Measurements from ENCODE around the gene KNCN. TPM values are rescaled to one million over a fixed set of nuclear protein-coding genes. Genes with fewer than 3 reads are reported as not detected.

KNCN gene
- total RNA-seq, 1 donor from 2014 or later, result not detected

DNA sequence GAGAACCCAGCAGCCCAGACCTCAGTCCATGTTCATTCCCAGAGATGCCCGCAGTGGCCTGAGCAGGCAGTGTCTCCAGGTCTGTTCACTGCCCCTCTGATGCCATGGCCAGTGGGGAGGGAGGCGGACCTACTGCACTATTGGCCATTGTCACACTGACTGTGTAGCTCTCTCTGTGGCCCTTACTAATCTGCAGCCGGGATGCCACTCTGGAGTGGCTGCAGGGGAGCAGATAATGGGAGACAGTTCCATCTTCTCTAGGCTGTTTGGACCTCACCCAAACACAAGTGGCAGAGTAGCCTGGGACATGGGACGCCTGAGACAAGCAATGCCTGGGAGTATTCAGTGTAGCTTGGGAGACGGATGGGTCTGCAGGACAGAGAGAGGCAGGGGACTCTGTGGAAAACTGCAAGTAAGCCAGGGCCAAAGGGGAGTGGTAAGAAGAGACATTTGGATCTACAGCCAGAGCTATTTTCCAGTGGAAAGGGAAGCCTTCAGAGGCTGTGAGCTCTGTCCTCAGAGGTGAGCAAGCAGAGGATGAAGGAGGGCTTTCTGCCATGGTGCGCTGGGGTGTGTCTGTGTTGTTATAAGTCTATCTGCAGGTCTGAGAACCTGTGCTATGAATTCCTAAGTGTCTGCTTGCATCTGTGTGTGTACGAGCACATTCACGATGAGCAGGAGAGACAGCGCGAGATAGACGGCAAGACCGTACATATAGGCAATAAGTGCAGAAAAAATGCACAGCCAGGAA is 35.1 kb downstream of the KNCN start:
- peaks cover 20% of the 10 kb centered on the region for H3K4me1 ChIP-seq (ENCODE audit: insufficient read depth, low read length)
- FAIRE-seq, result no peak
- H3K27me3 Mint-ChIP-seq (ENCODE audit: low read depth, unreplicated experiment), result peaks cover 25% of the 10 kb centered on the region
- H3K4me1 Mint-ChIP-seq (ENCODE audit: low read depth, unreplicated experiment), result peaks cover 45% of the 10 kb centered on the region
- H3K9ac ChIP-seq (ENCODE audit: low read length), result no peak overlapping the region
- no peaks in the 10 kb centered on the region for H3K36me3 ChIP-seq (ENCODE audit: insufficient read depth, low read length)
- H3K4me3 ChIP-seq (ENCODE audit: insufficient read depth, low read depth, low read length), result no peak overlapping the region
- no peaks in the 10 kb centered on the region for H3K36me3 Mint-ChIP-seq (ENCODE audit: low read depth, unreplicated experiment)
- no peaks in the 10 kb centered on the region for H3K9me3 ChIP-seq (ENCODE audit: insufficient read depth, low read depth, low read length)
- no peaks in the 10 kb centered on the region for H3K9me3 Mint-ChIP-seq (ENCODE audit: unreplicated experiment)
- H3K4me2 ChIP-seq (ENCODE audit: low read length), result no peak overlapping the region
- H4K20me1 ChIP-seq (ENCODE audit: insufficient read depth, low read length), result no peaks in the 10 kb centered on the region
- H3K4me3 Mint-ChIP-seq (ENCODE audit: unreplicated experiment), result no peak overlapping the region
- no peak overlapping the region for H3K27ac Mint-ChIP-seq (ENCODE audit: unreplicated experiment)
- no peak overlapping the region for H2AFZ ChIP-seq (ENCODE audit: low read depth, low read length)
- no peak overlapping the region for H3K27ac ChIP-seq (ENCODE audit: low read depth, low read length)
- H3K27me3 ChIP-seq (ENCODE audit: insufficient read depth, low read length), result peaks cover 17% of the 10 kb centered on the region
- DNase-seq (ENCODE audit: low read depth), result no peak
- H3K79me2 ChIP-seq (ENCODE audit: insufficient read depth, low read length), result no peaks in the 10 kb centered on the region
- TF ChIP-seq CTCF (IDR thresholded peaks at IDR 0.05; ENCODE audit: insufficient read depth, low read depth, low read length), result no peak
- TF ChIP-seq EZH2 (IDR thresholded peaks at IDR 0.05; ENCODE audit: insufficient read depth, low read length), result no peak

DNA sequence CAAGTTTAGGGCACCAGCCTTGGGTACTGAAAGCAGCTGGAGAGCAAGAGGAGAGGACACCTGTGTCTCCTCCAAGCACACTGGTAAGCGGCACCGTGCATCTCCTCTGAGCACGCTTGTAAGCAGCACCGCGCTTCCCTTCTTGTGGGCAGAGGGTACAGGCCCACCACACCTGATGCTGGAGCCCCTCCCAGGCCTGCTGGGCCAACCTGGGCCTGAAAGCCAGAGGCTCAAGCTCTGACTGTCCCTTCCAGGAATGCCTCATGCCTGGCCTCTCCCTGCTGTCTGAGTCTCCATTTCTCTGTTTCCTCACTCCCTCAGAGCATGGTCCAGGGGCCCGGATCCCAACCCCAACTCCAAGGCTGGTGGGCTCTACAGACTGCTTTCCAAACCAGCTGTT is 35.9 kb downstream of the KNCN start:
- peaks cover 38% of the 10 kb centered on the region for H3K4me1 Mint-ChIP-seq (ENCODE audit: low read depth, unreplicated experiment)
- H3K9me3 Mint-ChIP-seq (ENCODE audit: unreplicated experiment), result no peaks in the 10 kb centered on the region
- H3K27me3 Mint-ChIP-seq (ENCODE audit: low read depth, unreplicated experiment), result peaks cover 28% of the 10 kb centered on the region
- no peaks in the 10 kb centered on the region for H3K36me3 ChIP-seq (ENCODE audit: insufficient read depth, low read length)
- no peaks in the 10 kb centered on the region for H4K20me1 ChIP-seq (ENCODE audit: insufficient read depth, low read length)
- H3K9me3 ChIP-seq (ENCODE audit: insufficient read depth, low read depth, low read length), result no peaks in the 10 kb centered on the region
- no peaks in the 10 kb centered on the region for H3K79me2 ChIP-seq (ENCODE audit: insufficient read depth, low read length)
- no peak overlapping the region for H3K4me3 ChIP-seq (ENCODE audit: insufficient read depth, low read depth, low read length)
- no peaks in the 10 kb centered on the region for H3K36me3 Mint-ChIP-seq (ENCODE audit: low read depth, unreplicated experiment)
- FAIRE-seq (no peak), DNase-seq (ENCODE audit: low read depth) (no peak)
- peaks cover 15% of the 10 kb centered on the region for H3K4me1 ChIP-seq (ENCODE audit: insufficient read depth, low read length)
- no peak overlapping the region for H3K4me2 ChIP-seq (ENCODE audit: low read length)
- TF ChIP-seq EZH2 (IDR thresholded peaks at IDR 0.05; ENCODE audit: insufficient read depth, low read length) (no peak), CTCF (IDR thresholded peaks at IDR 0.05; ENCODE audit: insufficient read depth, low read depth, low read length) (no peak)
- no peak overlapping the region for H3K4me3 Mint-ChIP-seq (ENCODE audit: unreplicated experiment)
- no peak overlapping the region for H3K27ac Mint-ChIP-seq (ENCODE audit: unreplicated experiment)
- H3K27ac ChIP-seq (ENCODE audit: low read depth, low read length), result no peak overlapping the region
- no peak overlapping the region for H3K9ac ChIP-seq (ENCODE audit: low read length)
- H3K27me3 ChIP-seq (ENCODE audit: insufficient read depth, low read length), result peaks cover 17% of the 10 kb centered on the region
- no peak overlapping the region for H2AFZ ChIP-seq (ENCODE audit: low read depth, low read length)

DNA sequence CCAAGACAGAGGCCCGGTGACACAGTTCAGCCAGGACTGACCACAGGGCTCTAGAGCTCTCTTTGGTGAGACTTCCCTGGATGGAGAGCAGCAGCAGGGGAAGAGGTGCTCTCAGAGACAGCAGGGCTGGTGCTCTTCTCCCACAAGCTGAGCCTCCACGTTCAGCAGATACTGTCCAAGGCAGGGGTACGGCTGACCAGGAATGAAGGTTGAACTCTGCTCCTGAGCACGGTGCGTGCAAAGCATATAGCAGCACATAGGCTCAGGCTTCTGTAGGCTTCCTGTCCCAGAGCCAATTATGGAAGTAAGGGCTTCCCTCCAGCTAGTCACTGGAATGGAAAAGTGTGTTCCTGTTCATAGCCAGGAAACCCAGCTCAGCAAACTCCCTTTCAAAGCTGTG is 37.9 kb downstream of the KNCN start:
- H3K27me3 ChIP-seq (ENCODE audit: insufficient read depth, low read length), result peaks cover 17% of the 10 kb centered on the region
- no peak overlapping the region for H3K9ac ChIP-seq (ENCODE audit: low read length)
- Mint-ChIP-seq H3K27me3 (ENCODE audit: low read depth, unreplicated experiment) (peaks cover 28% of the 10 kb centered on the region), H3K4me1 (ENCODE audit: low read depth, unreplicated experiment) (peaks cover 29% of the 10 kb centered on the region), H3K4me3 (ENCODE audit: unreplicated experiment) (no peak overlapping the region), H3K9me3 (ENCODE audit: unreplicated experiment) (no peaks in the 10 kb centered on the region), H3K36me3 (ENCODE audit: low read depth, unreplicated experiment) (no peaks in the 10 kb centered on the region), H3K27ac (ENCODE audit: unreplicated experiment) (no peak overlapping the region)
- no peak overlapping the region for H3K4me3 ChIP-seq (ENCODE audit: insufficient read depth, low read depth, low read length)
- DNase-seq (ENCODE audit: low read depth) (no peak), FAIRE-seq (no peak)
- H2AFZ ChIP-seq (ENCODE audit: low read depth, low read length), result no peak overlapping the region
- no peak overlapping the region for H3K4me2 ChIP-seq (ENCODE audit: low read length)
- TF ChIP-seq CTCF (IDR thresholded peaks at IDR 0.05; ENCODE audit: insufficient read depth, low read depth, low read length) (no peak), EZH2 (IDR thresholded peaks at IDR 0.05; ENCODE audit: insufficient read depth, low read length) (no peak)
- H3K79me2 ChIP-seq (ENCODE audit: insufficient read depth, low read length), result no peaks in the 10 kb centered on the region
- H3K4me1 ChIP-seq (ENCODE audit: insufficient read depth, low read length), result no peaks in the 10 kb centered on the region
- no peaks in the 10 kb centered on the region for H3K36me3 ChIP-seq (ENCODE audit: insufficient read depth, low read length)
- no peaks in the 10 kb centered on the region for H3K9me3 ChIP-seq (ENCODE audit: insufficient read depth, low read depth, low read length)
- no peaks in the 10 kb centered on the region for H4K20me1 ChIP-seq (ENCODE audit: insufficient read depth, low read length)
- no peak overlapping the region for H3K27ac ChIP-seq (ENCODE audit: low read depth, low read length)

Measured in astrocyte (in vitro differentiated cells and primary cell).